GM12892 (cell line): Measurements from ENCODE around the gene TMTC2.

Experiments used
- DNase-seq: peaks from one replicate; pipeline ENCODE4 v3.0.0; 2011; ENCODE audit not compliant: insufficient read length
- FAIRE-seq: peaks from 2 replicates; lab custom pipeline; 2011; peaks lifted over from hg19 to GRCh38; lab: Jason Lieb, UNC
- POLR2A ChIP-seq: IDR thresholded peaks from 2 replicates; pipeline ENCODE4 v1.6.1; 2011; ENCODE audit warnings: low read depth, low read length, control low read depth
- POLR2AphosphoS5 ChIP-seq: IDR thresholded peaks from 2 replicates; pipeline ENCODE4 v1.6.1; 2011; ENCODE audit warnings: low read depth, low read length, control low read depth
- TAF1 ChIP-seq: IDR thresholded peaks from 2 replicates; pipeline ENCODE4 v1.6.1; 2011; ENCODE audit warnings: low read depth, mild to moderate bottlenecking, control low read depth, low read length, borderline replicate concordance

Gene TMTC2

DNA sequence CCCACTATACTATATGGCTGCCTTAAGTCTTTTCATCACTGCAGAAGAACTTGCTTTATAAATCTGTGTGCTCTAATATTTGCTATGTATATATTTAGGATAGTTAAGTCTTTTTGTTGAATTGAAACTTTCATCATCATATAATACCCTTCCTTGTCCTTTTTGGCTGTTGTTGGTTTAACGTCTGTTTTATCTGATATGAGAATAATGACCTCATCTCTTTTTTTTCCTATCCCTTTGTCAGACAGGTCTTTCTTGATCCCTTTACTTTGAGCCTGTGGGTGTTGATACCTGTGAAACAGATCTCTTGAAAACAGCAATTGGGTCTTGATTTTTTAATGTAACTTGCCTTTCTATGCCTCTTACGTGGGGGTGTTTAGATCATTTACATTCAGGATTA, 316.3 kb downstream of the TMTC2 start:
- DNase-seq (no peak), FAIRE-seq (no peak)
- TF ChIP-seq POLR2AphosphoS5 (no peak), POLR2A (no peak), TAF1 (no peak)

DNA sequence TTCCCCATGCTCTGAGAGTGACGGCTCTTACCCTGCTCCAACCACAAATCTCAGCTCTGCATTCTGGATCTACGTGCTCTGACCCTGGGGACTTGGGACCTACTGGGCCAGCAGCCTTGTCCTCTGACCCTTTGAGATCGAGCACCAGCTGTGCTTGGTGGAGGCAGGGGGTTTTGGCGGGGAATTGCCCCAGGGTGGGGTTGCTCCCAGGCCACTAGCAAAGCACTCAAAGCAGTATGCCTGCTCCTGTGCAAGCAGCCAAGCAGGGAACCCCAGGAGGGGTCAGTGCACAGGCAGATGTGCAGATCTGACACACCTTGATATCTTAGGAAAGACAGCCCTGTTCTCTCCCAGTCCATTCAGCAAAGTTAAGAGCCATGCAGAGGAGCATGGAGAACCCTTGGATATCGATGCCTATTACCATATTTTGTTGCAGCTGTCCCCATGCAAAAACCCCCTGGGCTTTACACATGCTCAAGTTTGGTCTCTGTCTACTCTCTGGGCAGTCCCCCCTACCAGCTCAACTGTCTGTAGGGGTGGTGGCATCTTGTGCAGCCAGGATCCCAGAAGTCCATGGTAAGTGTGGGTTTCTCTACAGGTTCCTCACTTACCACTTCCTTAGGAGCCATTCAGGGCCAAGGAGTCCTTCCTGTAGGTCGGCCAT, 319.0 kb downstream of the TMTC2 start:
- no peak for DNase-seq
- FAIRE-seq = no peak
- TF ChIP-seq POLR2A (no peak), TAF1 (no peak)

DNA sequence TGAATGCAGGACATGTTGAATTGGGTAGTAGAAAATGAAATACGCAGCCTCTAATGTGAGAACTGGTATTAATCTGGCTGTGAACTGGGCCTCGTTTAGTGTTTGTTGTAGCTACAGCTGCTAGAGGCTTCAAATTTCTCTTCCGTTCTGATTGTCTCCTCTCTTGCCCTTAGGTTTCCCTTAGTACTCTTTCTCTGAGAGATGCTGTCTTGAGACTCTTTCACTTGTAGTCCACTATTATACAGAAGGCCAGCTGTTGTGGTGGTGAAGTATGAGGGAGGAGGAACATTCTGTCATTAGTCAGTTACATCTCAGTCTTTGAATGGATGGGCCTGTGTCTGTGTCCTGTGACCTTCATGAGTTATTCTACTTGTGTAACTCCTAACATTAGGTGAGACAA, 322.0 kb downstream of the TMTC2 start:
- DNase-seq = no peak
- no peak for FAIRE-seq
- TF ChIP-seq POLR2AphosphoS5 (no peak), POLR2A (no peak), TAF1 (no peak)

DNA sequence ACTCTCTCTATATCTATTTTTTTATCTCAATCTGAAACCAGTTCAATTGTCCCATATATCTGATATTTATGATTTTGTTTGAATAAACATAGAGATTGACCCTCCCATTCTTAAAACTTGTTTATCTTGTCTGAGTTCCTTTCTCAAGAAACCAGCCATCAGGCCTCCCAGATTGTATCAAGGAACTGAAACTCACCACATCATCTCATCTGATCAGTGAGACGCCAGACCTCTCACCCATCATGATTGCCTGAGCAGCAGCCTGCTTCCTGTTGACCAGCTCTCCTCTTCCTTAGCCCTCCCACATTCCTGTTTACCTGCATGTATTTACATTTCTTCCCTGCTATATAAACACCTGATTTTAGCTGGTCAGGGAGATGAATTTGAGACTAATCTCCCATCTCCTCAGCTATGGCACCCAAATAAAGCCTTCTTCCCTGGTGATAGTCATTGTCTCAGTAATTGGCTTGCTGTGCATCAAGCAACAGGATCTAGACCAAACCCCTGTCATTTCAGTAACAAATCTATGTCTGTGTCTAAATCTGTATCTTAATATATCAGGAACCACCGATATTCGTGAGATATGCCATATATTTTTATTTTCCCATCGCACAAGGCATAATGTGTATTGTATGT, 323.6 kb downstream of the TMTC2 start:
- DNase-seq = no peak
- TF ChIP-seq TAF1 = no peak
- TF ChIP-seq POLR2AphosphoS5 = no peak
- TF ChIP-seq POLR2A = no peak
- FAIRE-seq = no peak

DNA sequence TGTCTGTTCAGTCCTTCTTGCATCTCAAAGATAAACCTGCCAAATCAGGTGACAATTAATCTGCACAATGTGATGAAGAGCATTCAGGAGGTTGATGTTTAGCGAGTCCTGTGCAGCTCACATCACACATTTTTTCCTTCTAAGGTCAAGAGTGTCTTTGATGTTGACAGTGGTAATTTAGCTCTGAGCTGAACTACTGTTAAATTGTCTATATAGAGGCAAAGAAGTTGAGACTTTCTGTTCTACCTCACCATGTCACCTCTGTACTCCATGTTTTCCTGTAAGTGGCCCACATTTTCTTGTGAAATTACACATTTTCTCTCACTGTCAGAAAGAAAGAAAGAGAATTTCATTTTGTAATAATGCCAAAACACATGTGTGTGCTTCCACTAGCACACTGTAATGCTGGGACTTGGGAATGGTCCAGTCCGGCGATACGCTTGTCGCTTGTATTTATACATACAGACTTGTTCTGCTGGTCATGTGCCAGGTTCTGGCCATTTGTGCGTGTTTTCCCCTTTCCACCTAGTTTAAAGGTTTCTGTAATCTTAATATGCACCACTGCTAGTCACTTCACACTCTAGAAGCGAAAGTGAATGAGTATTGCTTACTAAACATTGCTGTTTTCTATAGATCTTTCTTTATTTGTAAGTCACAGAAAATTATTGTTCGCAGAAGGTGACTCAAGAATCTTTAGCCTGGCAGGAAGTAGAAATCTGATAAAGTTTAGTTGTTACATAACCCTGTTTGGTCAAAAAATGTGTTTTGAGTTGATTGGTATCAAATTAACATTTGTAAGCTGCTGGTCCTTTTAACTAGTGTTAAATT, 328.9 kb downstream of the TMTC2 start:
- TF ChIP-seq POLR2A (no peak), POLR2AphosphoS5 (no peak), TAF1 (no peak)
- DNase-seq = no peak
- no peak for FAIRE-seq

DNA sequence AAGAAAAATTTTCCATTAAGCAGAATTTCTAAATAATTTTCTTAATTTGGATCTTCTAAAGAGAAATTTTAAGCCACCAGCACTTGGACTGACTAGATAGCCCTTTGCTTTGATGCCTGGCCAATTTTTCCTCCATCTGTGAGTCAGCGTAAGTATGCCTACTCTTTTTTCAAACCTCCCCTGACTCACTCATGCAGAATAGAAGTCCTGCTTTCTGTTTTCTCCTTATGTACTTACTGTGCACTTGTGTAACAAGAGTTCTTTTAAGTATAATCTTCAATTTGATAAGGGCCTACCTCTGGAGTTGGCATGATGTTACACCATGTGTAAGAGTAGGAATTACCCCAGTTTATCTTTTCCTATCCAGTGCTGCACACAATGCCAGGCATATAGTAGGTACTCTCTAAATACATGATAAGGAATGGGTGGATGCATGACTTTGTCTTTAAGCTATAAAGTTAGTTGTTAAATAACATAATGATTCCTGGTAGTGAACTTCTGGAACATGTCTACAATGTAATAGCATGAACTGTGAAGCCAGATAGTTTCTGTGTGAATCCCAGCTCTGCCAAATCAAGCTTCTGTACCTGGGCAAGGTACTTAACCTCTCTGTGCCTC, 329.6 kb downstream of the TMTC2 start:
- TF ChIP-seq POLR2AphosphoS5 = no peak
- TF ChIP-seq TAF1 = no peak
- no peak for TF ChIP-seq POLR2A
- FAIRE-seq = no peak
- DNase-seq = no peak

DNA sequence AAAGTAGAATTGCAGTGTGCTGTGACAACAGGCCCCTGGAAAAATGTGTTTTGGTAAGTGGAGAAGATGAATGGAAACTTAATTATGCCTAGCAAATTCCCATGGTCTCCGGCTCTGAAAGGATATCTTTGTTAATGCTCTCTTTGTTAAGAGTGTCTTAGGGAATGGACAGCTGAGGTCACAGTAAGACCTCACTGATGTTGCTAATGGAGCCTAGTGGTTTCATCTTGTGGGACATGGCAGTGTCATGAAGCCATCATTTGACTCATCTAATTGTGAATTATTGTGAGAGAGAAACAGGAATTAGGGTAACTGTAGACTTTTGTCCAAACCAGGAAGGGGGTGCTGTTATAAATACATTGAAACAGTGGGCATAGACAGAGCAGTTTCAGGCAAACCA, 330.3 kb downstream of the TMTC2 start:
- DNase-seq (no peak), FAIRE-seq (no peak)
- TF ChIP-seq POLR2A (no peak), POLR2AphosphoS5 (no peak), TAF1 (no peak)

DNA sequence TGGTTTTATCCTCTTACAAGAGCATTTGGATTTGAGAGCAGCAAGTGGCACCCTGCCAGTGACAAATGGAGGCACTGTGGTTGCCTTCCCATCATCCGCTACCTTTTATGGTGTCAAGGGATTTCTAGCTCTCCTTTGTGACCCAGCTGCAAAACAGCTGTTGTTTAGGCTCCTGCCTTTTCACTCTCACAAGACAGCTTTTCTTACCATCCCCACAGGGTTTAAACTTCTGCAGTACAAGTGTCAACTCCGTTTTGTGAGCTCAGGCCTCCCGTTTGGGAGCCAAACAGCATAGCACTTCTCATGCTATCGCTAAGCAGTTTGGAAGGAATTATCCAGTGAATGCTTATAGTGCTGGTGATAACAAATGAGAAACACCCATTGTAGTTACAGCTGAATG, 331.4 kb downstream of the TMTC2 start:
- no peak for DNase-seq
- FAIRE-seq = no peak
- TF ChIP-seq POLR2A (no peak), TAF1 (no peak), POLR2AphosphoS5 (no peak)

DNA sequence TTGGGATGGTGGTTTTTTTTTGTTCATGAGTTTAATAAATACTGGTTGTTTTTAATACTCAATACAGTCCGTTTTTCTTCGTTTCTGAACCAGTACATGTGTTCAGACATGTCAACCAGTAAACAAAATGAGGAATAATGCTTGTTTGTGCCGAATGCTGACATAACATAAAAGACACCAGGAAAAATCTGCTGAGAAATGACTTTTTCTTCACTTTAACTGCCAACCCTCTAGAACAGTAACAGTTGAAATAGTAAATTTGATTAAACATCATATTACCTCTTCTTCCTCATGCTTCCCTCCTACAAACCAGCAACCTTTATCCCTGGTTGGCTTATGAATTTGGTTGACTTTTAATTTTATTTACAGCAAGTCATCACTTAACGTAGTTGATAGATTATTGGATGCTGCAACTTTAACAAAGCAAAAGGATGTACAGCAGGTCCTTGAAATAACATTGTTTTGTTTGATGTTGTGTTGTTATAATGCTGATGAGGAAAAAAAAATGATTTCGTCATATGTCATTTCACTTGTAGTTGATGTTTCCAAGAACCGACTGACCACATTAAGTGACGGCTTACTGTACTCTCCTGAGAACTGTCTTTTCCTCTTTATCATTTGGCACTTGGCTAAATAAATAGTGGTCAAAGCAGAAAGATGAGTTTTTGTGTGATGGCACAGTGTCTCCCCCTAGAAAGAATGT, 340.5 kb downstream of the TMTC2 start:
- DNase-seq (no peak), FAIRE-seq (no peak)
- TF ChIP-seq POLR2A (no peak), POLR2AphosphoS5 (no peak), TAF1 (no peak)

DNA sequence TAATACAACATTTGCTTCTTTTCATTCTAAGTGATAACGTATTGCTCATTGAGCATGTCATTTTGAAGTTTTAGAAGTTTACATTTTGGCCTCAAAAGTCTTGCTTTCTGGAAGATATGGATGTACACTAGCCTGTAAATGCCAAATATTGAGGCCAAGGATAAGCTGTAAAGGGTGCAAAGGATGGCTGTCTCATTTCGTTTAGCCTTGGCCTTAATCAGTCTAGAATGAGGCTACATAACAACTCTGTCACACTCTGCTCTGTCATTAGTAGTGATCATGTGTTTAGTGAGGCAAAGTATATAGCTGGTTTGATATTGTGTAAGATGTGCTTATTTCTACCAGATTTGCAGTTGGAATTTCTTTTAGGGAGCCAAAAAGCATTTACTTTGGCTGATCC, 344.5 kb downstream of the TMTC2 start:
- TF ChIP-seq POLR2A (no peak), TAF1 (no peak), POLR2AphosphoS5 (no peak)
- FAIRE-seq (no peak), DNase-seq (no peak)

DNA sequence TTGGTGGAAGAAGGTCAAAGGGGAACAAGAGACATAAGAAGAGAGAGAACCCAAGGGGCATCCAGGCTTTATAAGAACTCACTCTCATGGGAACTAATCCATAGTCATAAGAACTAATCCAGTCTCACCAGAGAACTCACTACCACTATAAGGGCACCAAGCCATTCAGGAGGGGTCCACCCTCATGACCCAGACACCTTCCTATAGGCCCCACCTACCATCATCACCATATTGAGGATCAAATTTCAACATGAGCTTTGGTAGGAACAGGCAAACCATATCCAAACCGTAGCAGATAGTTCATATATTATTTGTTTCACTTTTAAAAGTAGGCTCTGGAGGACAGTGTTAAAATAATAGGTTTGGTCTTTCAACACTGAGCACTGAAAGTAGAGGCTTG, 350.1 kb downstream of the TMTC2 start:
- FAIRE-seq = no peak
- no peak for TF ChIP-seq POLR2AphosphoS5
- TF ChIP-seq POLR2A = no peak
- no peak for TF ChIP-seq TAF1
- DNase-seq = no peak

DNA sequence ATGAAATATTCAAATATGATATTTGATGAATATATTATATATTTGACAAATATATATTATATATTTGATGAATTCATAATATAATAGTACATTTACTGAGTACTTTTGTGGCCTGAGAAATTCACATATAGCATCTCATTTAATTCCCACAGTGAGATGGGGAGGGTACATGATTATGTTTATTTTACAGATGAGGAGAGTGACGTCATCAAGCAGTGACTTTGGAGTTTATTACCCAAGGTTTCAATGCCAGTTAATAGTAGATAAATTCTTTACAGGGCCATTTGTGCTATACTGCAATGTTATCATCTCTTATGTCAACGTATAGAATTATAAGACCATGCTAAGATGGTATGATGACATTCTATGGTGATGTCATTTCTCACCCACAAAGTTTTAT, 352.7 kb downstream of the TMTC2 start:
- DNase-seq (no peak), FAIRE-seq (no peak)
- TF ChIP-seq POLR2AphosphoS5 (no peak), TAF1 (no peak), POLR2A (no peak)
